Immature natural killer cell (primary cell): ENCODE measurements around the gene ZNF219. TPM values are rescaled to one million over a fixed set of nuclear protein-coding genes. Genes with fewer than 3 reads are reported as not detected.

Experiments
- DNase-seq, 3 donors: peaks; one replicate each; pipeline ENCODE4 v3.0.0; 2022; ENCODE audit warnings: mixed read lengths in 1 of 3
- H3K27ac Mint-ChIP-seq, 6 donors: one replicate each; pipeline ENCODE4 v1.8.0; 2020; ENCODE audit warnings: mixed read lengths in 6 of 6, mild to moderate bottlenecking in 5 of 6, inconsistent platforms in 4 of 6, moderate library complexity in 3 of 6
- H3K27me3 Mint-ChIP-seq, 3 donors: one replicate each; pipeline ENCODE4 v1.8.0; 2020 to 2021; ENCODE audit warnings: low read depth in 3 of 3, mild to moderate bottlenecking in 3 of 3, mixed read lengths in 3 of 3, moderate library complexity in 3 of 3, inconsistent platforms in 1 of 3
- H3K36me3 Mint-ChIP-seq, 3 donors: one replicate each; pipeline ENCODE4 v1.8.0; 2020; ENCODE audit warnings: mixed read lengths in 3 of 3, inconsistent platforms in 2 of 3, mild to moderate bottlenecking in 2 of 3
- H3K4me1 Mint-ChIP-seq, 2 donors: one replicate each; pipeline ENCODE4 v1.8.0; 2020; ENCODE audit warnings: inconsistent platforms in 2 of 2, mild to moderate bottlenecking in 2 of 2, mixed read lengths in 2 of 2, moderate library complexity in 1 of 2
- H3K4me3 Mint-ChIP-seq, 5 donors: one replicate each; pipeline ENCODE4 v1.8.0; 2020; ENCODE audit warnings: mild to moderate bottlenecking in 5 of 5, mixed read lengths in 5 of 5, inconsistent platforms in 3 of 5, moderate library complexity in 3 of 5
- H3K9me3 Mint-ChIP-seq, 6 donors: one replicate each; pipeline ENCODE4 v1.8.0; 2020; ENCODE audit warnings: mild to moderate bottlenecking in 6 of 6, mixed read lengths in 6 of 6, inconsistent platforms in 4 of 6, moderate library complexity in 3 of 6
- polyA plus RNA-seq, 3 donors: library from polyadenylated mRNA; unstranded; fragments of 300-500 nt; fragmentation: Illumina TruSeq; gene quantifications; one replicate each; pipeline ENCODE4 v1.2.3, GENCODE V29; 2021

ZNF219 gene
- polyA plus RNA-seq, 3 donors from 2014 or later: 0.88 to 3.3 (median 1.8) TPM

DNA sequence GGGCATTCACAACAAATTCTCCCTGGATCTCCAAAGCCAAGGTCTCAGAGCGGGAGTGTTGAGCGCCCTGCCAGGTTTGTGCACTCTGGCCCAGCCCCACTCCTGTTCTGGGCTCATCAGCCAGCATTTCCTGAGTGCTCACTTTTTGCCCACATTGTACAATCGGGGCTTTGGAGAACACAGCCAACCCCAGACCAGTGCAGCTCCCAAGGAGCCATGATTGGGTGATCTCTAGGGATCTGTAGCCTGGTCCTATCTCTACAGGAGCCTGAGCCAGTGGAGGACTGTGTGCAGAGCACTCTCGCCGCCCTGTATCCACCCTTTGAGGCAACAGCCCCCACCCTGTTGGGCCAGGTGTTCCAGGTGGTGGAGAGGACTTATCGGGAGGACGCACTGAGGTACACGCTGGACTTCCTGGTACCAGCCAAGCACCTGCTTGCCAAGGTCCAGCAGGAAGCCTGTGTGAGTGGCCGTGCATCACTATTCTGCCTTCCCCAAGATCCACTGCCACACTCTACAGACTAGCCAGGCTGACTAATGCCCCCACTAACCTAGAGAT is 25.6 kb downstream of the ZNF219 start:
- Mint-ChIP-seq H3K36me3 (no peaks in the 10 kb centered on the region), H3K4me3 (peak overlapping the region in 3 of 5 donors; percentile 5 to 90 (median 46)), H3K4me1 (peaks cover 34 to 37% of the 10 kb centered on the region in 2 donors), H3K27me3 (peaks cover 21 to 29% (median 26%) of the 10 kb centered on the region in 3 donors), H3K9me3 (no peaks in the 10 kb centered on the region), H3K27ac (no peak overlapping the region)
- DNase-seq: no peak

DNA sequence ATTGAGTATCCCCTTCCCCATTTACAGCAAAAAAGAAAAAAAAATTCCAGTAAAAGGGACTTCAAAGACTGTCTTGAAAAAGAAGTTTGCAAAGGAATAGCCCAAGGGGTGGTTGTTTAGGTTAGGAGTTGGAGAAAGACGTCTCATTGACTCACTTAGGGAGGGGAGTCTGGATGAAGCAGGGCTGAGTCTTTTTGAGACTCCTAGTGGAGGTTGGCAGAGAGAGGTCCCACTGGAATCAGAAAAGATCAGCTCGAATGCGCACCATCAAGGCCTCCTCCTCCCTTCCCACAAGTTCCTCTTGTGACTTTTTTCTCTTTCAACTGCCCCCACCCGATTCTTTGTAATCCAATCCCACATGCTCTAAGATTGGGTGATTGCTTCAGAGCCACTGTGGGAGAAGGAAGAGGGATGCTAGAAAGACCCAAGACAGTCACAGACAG is 26.4 kb downstream of the ZNF219 start:
- H3K4me1 Mint-ChIP-seq: peaks cover 34 to 37% of the 10 kb centered on the region in 2 donors
- H3K27me3 Mint-ChIP-seq: peaks cover 27 to 29% (median 27%) of the 10 kb centered on the region in 3 donors
- no peaks in the 10 kb centered on the region for H3K36me3 Mint-ChIP-seq
- H3K27ac Mint-ChIP-seq: peak overlapping the region in 3 of 6 donors; percentile 24 to 53 (median 35)
- no peaks in the 10 kb centered on the region for H3K9me3 Mint-ChIP-seq
- peak overlapping the region; percentile 85 to 90 (median 89) for H3K4me3 Mint-ChIP-seq
- DNase-seq: no peak

GRCh38 chr14:21071225-21072030 is 27.0 kb downstream of the ZNF219 start:
- Mint-ChIP-seq H3K27ac (peak overlapping the region in 4 of 6 donors; percentile 35 to 77 (median 62)), H3K4me3 (peak overlapping the region; percentile 85 to 90 (median 89)), H3K27me3 (peaks cover 27 to 29% (median 29%) of the 10 kb centered on the region in 3 donors), H3K9me3 (no peaks in the 10 kb centered on the region), H3K36me3 (no peaks in the 10 kb centered on the region), H3K4me1 (peaks cover 34 to 37% of the 10 kb centered on the region in 2 donors)
- DNase-seq: peak; percentile 37 to 38 (median 38)

DNA sequence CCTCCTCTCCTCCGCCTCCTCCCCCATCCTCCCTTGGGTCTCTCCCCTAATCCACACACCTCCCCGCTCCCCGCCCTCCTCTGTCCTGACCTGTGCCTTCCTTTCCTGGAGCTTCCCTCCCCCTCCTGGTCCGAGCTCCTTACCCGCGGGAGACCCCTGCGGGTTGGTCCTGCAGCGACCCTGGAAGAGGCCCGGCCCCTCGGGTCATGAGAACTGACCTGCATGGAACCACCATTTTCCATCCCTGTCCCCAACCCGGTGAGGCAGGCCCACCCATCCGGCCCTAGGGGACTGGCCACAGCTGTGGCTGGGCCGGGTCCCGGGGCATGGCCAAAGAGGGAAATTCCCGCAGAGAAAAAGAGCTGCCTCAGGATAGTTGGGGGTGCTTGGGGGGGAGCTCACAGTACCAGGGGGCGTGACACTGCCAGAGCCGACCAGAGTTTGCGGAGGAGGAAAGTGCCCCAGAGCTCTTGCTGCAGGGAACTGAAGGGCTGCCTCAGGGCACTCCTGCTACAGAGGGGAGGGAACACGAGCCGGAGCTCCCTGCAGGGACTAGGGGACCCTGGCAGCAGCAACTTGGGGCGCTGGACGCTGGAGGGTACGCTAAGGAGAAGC is 27.7 kb downstream of the ZNF219 start:
- peaks cover 34 to 37% of the 10 kb centered on the region in 2 donors for H3K4me1 Mint-ChIP-seq
- peaks cover 27 to 29% (median 29%) of the 10 kb centered on the region in 3 donors for H3K27me3 Mint-ChIP-seq
- H3K4me3 Mint-ChIP-seq: peak overlapping the region; percentile 85 to 90 (median 89)
- H3K36me3 Mint-ChIP-seq: no peaks in the 10 kb centered on the region
- peak overlapping the region in 5 of 6 donors; percentile 45 to 77 (median 52) for H3K27ac Mint-ChIP-seq
- DNase-seq: peak in 2 of 3 donors; percentile 18 to 36
- no peaks in the 10 kb centered on the region for H3K9me3 Mint-ChIP-seq

DNA sequence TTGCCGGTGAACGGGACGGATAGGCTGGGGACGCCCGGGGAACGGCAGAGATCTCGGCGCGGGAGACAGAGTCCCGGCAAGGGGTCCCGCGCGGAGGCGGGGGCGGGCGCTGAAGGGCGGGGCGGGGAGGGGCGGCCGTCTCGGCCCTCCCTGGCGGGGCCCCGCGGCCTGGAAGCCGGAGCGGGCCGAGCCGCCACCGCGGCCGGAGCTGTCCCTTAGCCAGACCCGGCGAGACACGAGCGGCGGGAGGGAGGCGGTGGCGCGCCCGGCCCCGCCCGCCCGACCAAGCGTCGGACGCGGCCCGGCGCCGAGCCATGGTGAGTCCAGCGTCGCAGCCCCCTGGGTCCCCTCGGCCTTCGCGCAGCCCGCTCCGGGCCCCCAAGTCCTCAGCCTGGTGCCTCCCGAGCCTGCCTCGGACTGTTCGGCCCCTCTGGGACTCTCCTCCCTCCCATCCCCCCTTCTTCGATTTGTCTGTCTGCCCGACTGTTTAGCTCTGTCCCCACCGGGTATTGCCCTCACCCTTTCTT is 28.3 kb downstream of the ZNF219 start, which contains the start of gene ARHGEF40:
Gene ARHGEF40 (plus strand): TSS at position 222 of the 527 bp plus-strand sequence. CDS start 93 bp downstream, at position 315.
- DNase-seq: peak in 2 of 3 donors; percentile 11 to 15
- Mint-ChIP-seq H3K27me3 (peaks cover 30 to 34% (median 30%) of the 10 kb centered on the region in 3 donors), H3K4me3 (peak within 1 kb of the TSS; percentile 85 to 90 (median 89)), H3K27ac (peak within 1 kb of the TSS in 5 of 6 donors; percentile 45 to 77 (median 62)), H3K36me3 (no peaks in the 10 kb centered on the region), H3K4me1 (peaks cover 34 to 37% of the 10 kb centered on the region in 2 donors), H3K9me3 (no peaks in the 10 kb centered on the region)

GRCh38 chr14:21069388-21070082 is 28.9 kb downstream of the ZNF219 start:
- H3K4me1 Mint-ChIP-seq: peaks cover 34 to 37% of the 10 kb centered on the region in 2 donors
- H3K27me3 Mint-ChIP-seq: peaks cover 30 to 36% (median 35%) of the 10 kb centered on the region in 3 donors
- no peaks in the 10 kb centered on the region for H3K36me3 Mint-ChIP-seq
- peak overlapping the region in 4 of 6 donors; percentile 5 to 69 (median 53) for H3K27ac Mint-ChIP-seq
- H3K9me3 Mint-ChIP-seq: no peaks in the 10 kb centered on the region
- DNase-seq: peak in 2 of 3 donors; percentile 9 to 15
- peak overlapping the region; percentile 74 to 82 (median 81) for H3K4me3 Mint-ChIP-seq

- Mint-ChIP-seq H3K4me3 (peak overlapping the region; percentile 74 to 82 (median 81)), H3K9me3 (no peaks in the 10 kb centered on the region), H3K27me3 (peaks cover 30 to 38% (median 35%) of the 10 kb centered on the region in 3 donors), H3K36me3 (no peaks in the 10 kb centered on the region), H3K27ac (peak overlapping the region in 4 of 6 donors; percentile 12 to 61 (median 45)), H3K4me1 (peaks cover 34 to 37% of the 10 kb centered on the region in 2 donors)
- peak; percentile 52 to 58 (median 55) for DNase-seq
Observed at GRCh38 chr14:21068521-21069387, 29.7 kb downstream of the ZNF219 start.

DNA sequence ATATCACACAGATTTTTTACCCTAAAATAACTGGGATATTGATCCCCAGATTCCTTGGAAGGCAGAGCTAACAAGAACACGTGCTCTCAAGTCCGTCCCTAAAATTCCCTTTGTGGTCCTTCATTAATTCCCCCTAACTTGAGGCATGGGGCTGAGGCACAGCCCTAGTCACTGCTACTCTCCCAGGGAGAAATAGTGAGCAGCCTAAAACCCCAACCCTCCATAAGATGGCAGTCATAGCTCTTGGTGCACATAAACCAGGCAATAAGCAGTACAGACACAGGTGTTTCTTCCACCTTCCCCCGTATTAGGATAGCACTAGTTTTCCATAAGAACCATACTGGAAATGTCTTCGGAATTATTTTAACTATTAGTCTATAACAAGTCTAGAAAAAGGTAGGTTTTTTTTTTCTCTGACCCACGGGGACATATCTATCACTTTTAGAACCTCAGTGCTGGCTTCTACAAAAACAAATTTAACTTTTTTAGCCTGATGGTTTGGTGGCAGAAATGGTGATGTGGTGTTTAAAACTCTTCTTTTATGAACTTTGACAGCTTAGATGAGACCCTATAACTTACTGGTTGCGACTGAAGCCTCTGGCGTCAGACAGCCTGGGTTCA is 31.5 kb downstream of the ZNF219 start:
- peaks cover 31 to 33% of the 10 kb centered on the region in 2 donors for H3K4me1 Mint-ChIP-seq
- H3K4me3 Mint-ChIP-seq: no peak overlapping the region
- no peak overlapping the region for H3K27ac Mint-ChIP-seq
- H3K27me3 Mint-ChIP-seq: peaks cover 24 to 44% (median 31%) of the 10 kb centered on the region in 3 donors
- H3K36me3 Mint-ChIP-seq: no peaks in the 10 kb centered on the region
- H3K9me3 Mint-ChIP-seq: no peaks in the 10 kb centered on the region
- DNase-seq: no peak

GRCh38 chr14:21063479-21063878 is 35.0 kb downstream of the ZNF219 start:
- Mint-ChIP-seq H3K9me3 (no peaks in the 10 kb centered on the region), H3K36me3 (no peaks in the 10 kb centered on the region), H3K4me3 (no peak overlapping the region), H3K27ac (no peak overlapping the region), H3K27me3 (peaks cover 7 to 25% (median 20%) of the 10 kb centered on the region in 3 donors), H3K4me1 (peaks cover 2 to 3% of the 10 kb centered on the region in 2 donors)
- DNase-seq: no peak

GRCh38 chr14:21061347-21061668 is 37.1 kb downstream of the ZNF219 start:
- Mint-ChIP-seq H3K9me3 (no peaks in the 10 kb centered on the region), H3K27me3 (peaks cover 8 to 25% (median 11%) of the 10 kb centered on the region in 3 donors), H3K27ac (no peak overlapping the region), H3K36me3 (no peaks in the 10 kb centered on the region), H3K4me3 (no peak overlapping the region), H3K4me1 (no peaks in the 10 kb centered on the region)
- DNase-seq: no peak

DNA sequence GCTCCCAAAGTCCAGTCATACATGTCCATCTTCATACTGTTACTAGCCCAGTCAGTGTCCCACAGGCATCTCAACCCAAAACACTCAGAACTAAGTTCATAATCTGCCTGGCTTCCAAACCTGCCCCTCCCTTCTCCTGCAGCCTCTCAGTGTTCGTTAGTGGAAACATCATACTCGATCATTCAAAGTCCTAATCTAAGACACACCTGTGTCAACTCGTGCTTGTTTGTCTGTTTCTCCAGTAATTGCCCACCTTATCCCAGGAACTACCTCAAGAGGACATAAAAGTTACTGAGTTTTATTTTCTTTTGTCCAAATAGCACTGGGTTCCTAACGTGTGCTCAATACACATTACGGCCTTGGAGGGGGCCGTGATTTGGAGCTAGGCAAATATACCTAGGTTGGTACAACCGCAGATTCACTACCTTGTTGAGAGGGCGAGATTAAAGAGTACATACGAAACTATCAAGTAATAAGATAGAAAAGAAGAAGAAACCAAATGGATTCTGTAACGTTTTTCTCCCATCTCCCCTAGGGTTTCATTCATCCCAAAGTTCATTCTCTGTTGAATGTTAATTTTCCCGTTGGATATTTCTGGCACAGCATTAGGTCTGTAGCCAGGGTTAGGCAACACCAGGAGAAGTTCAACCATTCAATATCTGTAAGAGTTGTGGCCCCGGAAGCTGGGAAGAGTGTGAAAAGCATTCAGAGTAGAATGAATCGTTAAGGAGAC is 37.7 kb downstream of the ZNF219 start:
- no peaks in the 10 kb centered on the region for H3K4me1 Mint-ChIP-seq
- H3K36me3 Mint-ChIP-seq: no peaks in the 10 kb centered on the region
- no peaks in the 10 kb centered on the region for H3K9me3 Mint-ChIP-seq
- peaks cover 8 to 25% (median 11%) of the 10 kb centered on the region in 3 donors for H3K27me3 Mint-ChIP-seq
- DNase-seq: no peak
- H3K4me3 Mint-ChIP-seq: no peak overlapping the region
- no peak overlapping the region for H3K27ac Mint-ChIP-seq
